Colonic mucosa (tissue), 4 donors: Measurements from ENCODE around the gene TAF1. TPM values are rescaled to one million over a fixed set of nuclear protein-coding genes. Genes with fewer than 3 reads are reported as not detected.
"Not testable (repeated sequence)": the region's sequence is repeated elsewhere in the genome, so short reads cannot be mapped to it uniquely, and the experiment has no call there.

Source experiments
- DNase-seq: peaks from one replicate; pipeline ENCODE4 v3.0.0-alpha.2; 2020
- H3K27ac ChIP-seq: fragments of 200-600 bp; one replicate; pipeline ENCODE4 v1.8.0; 2021
- H3K27me3 ChIP-seq: fragments of 200-600 bp; one replicate; pipeline ENCODE4 v1.8.0; 2021
- H3K36me3 ChIP-seq: fragments of 200-600 bp; one replicate; pipeline ENCODE4 v1.8.0; 2021
- H3K4me1 ChIP-seq: fragments of 200-600 bp; one replicate; pipeline ENCODE4 v1.8.0; 2021; ENCODE audit warnings: mild to moderate bottlenecking
- H3K4me3 ChIP-seq: fragments of 200-600 bp; one replicate; pipeline ENCODE4 v1.8.0; 2021
- H3K9ac ChIP-seq, 2 donors: one replicate each; pipeline ENCODE4 v1.7.0; 2013; ENCODE audit warnings: control low read depth in 2 of 2, low read depth in 2 of 2, low read length in 2 of 2
- H3K9me3 ChIP-seq: fragments of 200-600 bp; one replicate; pipeline ENCODE4 v1.8.0; 2021
- CTCF ChIP-seq: fragments of 200-600 bp; IDR thresholded peaks from one replicate; pipeline ENCODE4 v1.8.0; 2022; ENCODE audit warnings: antibody characterized with exemption, mild to moderate bottlenecking
- intact Hi-C: fragments of 100-400 bp; cut with DNase I; formaldehyde crosslinking; loops from one replicate; pipeline ENCODE4 v1.14.1; 2022
- total RNA-seq, 2 donors: library from RNA; stranded (reverse); fragmentation: NEBNext Ultra II Directional in 1 of 2; extraction: Animal tissue kit (Norgen Biotek cat#: 25700) in 1 of 2; gene quantifications; one replicate each; pipeline ENCODE4 v1.2.1, GENCODE V29; 2021
- donor health status: healthy.
- donor health status: DM: no; HTN: no; CAD: no.
- donor health status: DM: no; HTN: no; CAD: no.

The TAF1 gene
- total RNA-seq, 2 donors from 2014 or later: 24.6 to 25.0 TPM

- intact Hi-C loops: no loop called here
- no peak overlapping the region for H3K27ac ChIP-seq
- no peaks in the 10 kb centered on the region for H3K27me3 ChIP-seq
- H3K4me1 ChIP-seq: no peaks in the 10 kb centered on the region
- H3K9ac ChIP-seq: no peak overlapping the region
- H3K36me3 ChIP-seq: no peaks in the 10 kb centered on the region
- DNase-seq: no peak
- H3K4me3 ChIP-seq: no peak overlapping the region
- H3K9me3 ChIP-seq: no peaks in the 10 kb centered on the region
- no peak for TF ChIP-seq CTCF
Observed at GRCh38 chrX:71482228-71482958, 116.2 kb downstream of the TAF1 start.

GRCh38 chrX:71487814-71488213 is 121.7 kb downstream of the TAF1 start:
- Histone ChIP-seq H3K27me3 (no peaks in the 10 kb centered on the region), H3K36me3 (no peaks in the 10 kb centered on the region), H3K4me3 (no peak overlapping the region), H3K4me1 (no peaks in the 10 kb centered on the region), H3K9me3 (no peaks in the 10 kb centered on the region), H3K9ac (no peak overlapping the region), H3K27ac (no peak overlapping the region)
- no peak for DNase-seq
- intact Hi-C loops: no loop called here
- no peak for TF ChIP-seq CTCF

GRCh38 chrX:71489540-71489939 is 123.4 kb downstream of the TAF1 start:
- Histone ChIP-seq H3K4me1 (no peaks in the 10 kb centered on the region), H3K27ac (no peak overlapping the region), H3K27me3 (no peaks in the 10 kb centered on the region), H3K4me3 (no peak overlapping the region), H3K36me3 (no peaks in the 10 kb centered on the region), H3K9ac (no peak overlapping the region), H3K9me3 (no peaks in the 10 kb centered on the region)
- intact Hi-C loops: no loop called here
- TF ChIP-seq CTCF: no peak
- DNase-seq: no peak

- H3K27ac ChIP-seq: no peak overlapping the region
- H3K36me3 ChIP-seq: no peaks in the 10 kb centered on the region
- H3K9me3 ChIP-seq: no peaks in the 10 kb centered on the region
- H3K4me1 ChIP-seq: no peaks in the 10 kb centered on the region
- H3K4me3 ChIP-seq: peak overlapping the region; percentile 44
- intact Hi-C loops: no loop called here
- DNase-seq: peak; percentile 38
- TF ChIP-seq CTCF: no peak
- H3K27me3 ChIP-seq: no peaks in the 10 kb centered on the region
- peak overlapping the region; percentile 9 to 56 for H3K9ac ChIP-seq
Observed at GRCh38 chrX:71492231-71493065, 126.3 kb downstream of the TAF1 start.

- H3K4me3 ChIP-seq: peak overlapping the region; percentile 44
- H3K27me3 ChIP-seq: no peaks in the 10 kb centered on the region
- intact Hi-C loops: no loop called here
- no peak for DNase-seq
- no peaks in the 10 kb centered on the region for H3K9me3 ChIP-seq
- no peaks in the 10 kb centered on the region for H3K36me3 ChIP-seq
- H3K4me1 ChIP-seq: no peaks in the 10 kb centered on the region
- H3K27ac ChIP-seq: no peak overlapping the region
- no peak for TF ChIP-seq CTCF
- no peak overlapping the region for H3K9ac ChIP-seq
Observed at GRCh38 chrX:71493111-71493613, 127.0 kb downstream of the TAF1 start.

GRCh38 chrX:71495979-71496378 is 129.8 kb downstream of the TAF1 start:
- H3K36me3 ChIP-seq, H3K27me3 ChIP-seq, DNase-seq, intact Hi-C loops, H3K9ac ChIP-seq, H3K4me1 ChIP-seq, H3K9me3 ChIP-seq, H3K27ac ChIP-seq, H3K4me3 ChIP-seq: not testable (repeated sequence)
